Adrenal gland (tissue), 5 donors: ENCODE results near the gene TBC1D9.

Experiments
- CTCF ChIP-seq, 6 experiments: fragments of 450-650 bp in 4 of 6; fragments of 200-600 bp in 2 of 6; sonication (generic) in 1 of 6; IDR thresholded peaks; 1 replicate in 5 of 6; 2 replicates in 1 of 6; pipeline versions ENCODE4 v1.5.1 to v1.8.0; 2016 to 2021; ENCODE audit warnings: antibody characterized with exemption in 6 of 6, mild to moderate bottlenecking in 2 of 6, moderate library complexity in 1 of 6
- POLR2A ChIP-seq, 2 donors: fragments of 450-650 bp; IDR thresholded peaks; one replicate each; pipeline ENCODE4 v1.6.1; 2017; ENCODE audit warnings: antibody characterized with exemption in 2 of 2, mild to moderate bottlenecking in 2 of 2, moderate library complexity in 1 of 2
- donor health status: DM: no; HTN: no; CAD: no.

GRCh38 chr4:140802591-140802990, 46.4 kb upstream of the TBC1D9 start:
- TF ChIP-seq POLR2A (IDR thresholded peaks at IDR 0.05) (no peak), CTCF (IDR thresholded peaks at IDR 0.05) (no peak)
